WERI-Rb-1 (cell line): Measurements from ENCODE around the gene PLXNB2.
A peak's percentile ranks its signal among the peaks of the same experiment; 100 is the strongest.

Experiments
- DNase-seq: peaks from one replicate; pipeline ENCODE4 v3.0.0-alpha.2; 2020
- H3K27ac ChIP-seq: fragments of 250-450 bp; sonication (Bioruptor Pico); 2 replicates; pipeline ENCODE4 v1.5.1; 2020; ENCODE audit warnings: mild to moderate bottlenecking, moderate library complexity
- H3K27me3 ChIP-seq: fragments of 250-450 bp; sonication (Bioruptor Pico); 2 replicates; pipeline ENCODE4 v1.5.1; 2021; ENCODE audit warnings: mild to moderate bottlenecking, low read depth, moderate library complexity; ENCODE audit not compliant: insufficient read depth, severe bottlenecking
- H3K36me3 ChIP-seq: fragments of 250-450 bp; sonication (Bioruptor Pico); 2 replicates; pipeline ENCODE4 v1.5.1; 2020; ENCODE audit warnings: mild to moderate bottlenecking, moderate library complexity
- H3K4me3 ChIP-seq: 2 replicates; pipeline ENCODE4 v1.5.1; 2011; ENCODE audit warnings: low read depth, mild to moderate bottlenecking, control low read depth, low read length
- H3K9me3 ChIP-seq: fragments of 250-450 bp; sonication (Bioruptor Pico); 2 replicates; pipeline ENCODE4 v1.5.1; 2021; ENCODE audit warnings: mild to moderate bottlenecking, moderate library complexity; ENCODE audit not compliant: severe bottlenecking
- TF ChIP-seq, protein P1 (sequence below): IDR thresholded peaks from 2 replicates; pipeline ENCODE4 v1.5.1; 2011; ENCODE audit warnings: low read depth, mild to moderate bottlenecking, control low read depth, inconsistent platforms, low read length

Gene PLXNB2

DNA sequence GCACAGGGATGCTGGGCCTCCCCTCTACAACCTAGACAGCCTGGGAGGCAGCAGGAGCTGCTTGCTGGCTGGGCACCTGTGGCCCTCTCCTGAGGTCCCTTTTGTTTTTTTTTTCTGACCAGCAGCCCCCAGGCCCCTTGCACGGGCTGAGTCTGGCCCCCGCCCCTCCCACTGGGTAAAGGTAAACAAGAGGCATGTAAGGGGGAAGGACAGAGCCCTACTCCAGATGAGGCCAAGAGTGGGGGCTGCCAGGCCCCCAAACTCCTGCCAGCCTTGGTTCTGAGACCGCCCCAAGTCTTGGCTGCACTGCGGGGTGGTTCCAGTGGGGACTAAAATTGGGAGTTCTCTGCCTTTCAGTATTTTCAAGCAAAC, 9.2 kb downstream of the PLXNB2 start:
- Histone ChIP-seq H3K27ac (no peak overlapping the region), H3K4me3 (no peak overlapping the region), H3K27me3 (no peaks in the 10 kb centered on the region), H3K9me3 (no peaks in the 10 kb centered on the region), H3K36me3 (peaks cover 53% of the 10 kb centered on the region)
- no peak for DNase-seq
- TF ChIP-seq, protein P1, sequence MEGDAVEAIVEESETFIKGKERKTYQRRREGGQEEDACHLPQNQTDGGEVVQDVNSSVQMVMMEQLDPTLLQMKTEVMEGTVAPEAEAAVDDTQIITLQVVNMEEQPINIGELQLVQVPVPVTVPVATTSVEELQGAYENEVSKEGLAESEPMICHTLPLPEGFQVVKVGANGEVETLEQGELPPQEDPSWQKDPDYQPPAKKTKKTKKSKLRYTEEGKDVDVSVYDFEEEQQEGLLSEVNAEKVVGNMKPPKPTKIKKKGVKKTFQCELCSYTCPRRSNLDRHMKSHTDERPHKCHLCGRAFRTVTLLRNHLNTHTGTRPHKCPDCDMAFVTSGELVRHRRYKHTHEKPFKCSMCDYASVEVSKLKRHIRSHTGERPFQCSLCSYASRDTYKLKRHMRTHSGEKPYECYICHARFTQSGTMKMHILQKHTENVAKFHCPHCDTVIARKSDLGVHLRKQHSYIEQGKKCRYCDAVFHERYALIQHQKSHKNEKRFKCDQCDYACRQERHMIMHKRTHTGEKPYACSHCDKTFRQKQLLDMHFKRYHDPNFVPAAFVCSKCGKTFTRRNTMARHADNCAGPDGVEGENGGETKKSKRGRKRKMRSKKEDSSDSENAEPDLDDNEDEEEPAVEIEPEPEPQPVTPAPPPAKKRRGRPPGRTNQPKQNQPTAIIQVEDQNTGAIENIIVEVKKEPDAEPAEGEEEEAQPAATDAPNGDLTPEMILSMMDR, result no peak

DNA sequence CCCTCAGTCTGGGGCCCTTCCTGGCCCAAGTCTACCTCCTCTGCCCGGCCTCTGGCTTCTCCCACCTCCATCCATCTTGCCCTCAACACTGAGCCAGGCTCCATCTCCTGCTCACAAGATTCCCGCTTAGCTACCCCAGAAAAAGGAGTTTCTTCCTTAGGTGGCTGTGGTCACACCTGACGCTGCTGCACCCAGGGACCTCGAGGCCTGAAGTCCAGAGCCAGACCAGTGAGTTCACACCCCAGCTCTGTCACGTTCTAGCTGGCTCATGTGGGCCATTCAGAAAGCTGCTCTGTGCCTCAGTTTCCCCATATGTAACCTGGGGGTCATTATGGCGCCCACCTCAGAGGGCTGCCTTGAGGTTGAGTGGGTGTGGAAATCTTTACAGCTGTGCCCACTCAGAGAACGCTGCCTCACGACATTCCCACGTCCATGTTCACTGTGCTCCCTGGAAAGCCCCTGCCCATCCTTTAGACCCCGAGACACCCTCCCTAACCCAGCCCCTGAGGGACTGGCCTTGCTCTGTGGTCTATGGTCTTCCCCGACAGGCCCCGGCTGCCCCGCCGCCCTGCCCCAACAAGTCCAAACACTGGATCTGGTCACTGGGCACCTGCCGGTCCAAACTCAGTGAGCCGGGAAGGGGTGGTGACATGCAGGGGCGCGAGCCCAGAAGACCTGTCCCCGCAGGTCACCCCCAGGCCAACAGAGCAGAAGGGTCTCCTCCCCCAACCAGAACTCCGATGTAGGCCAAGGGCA, 9.8 kb downstream of the PLXNB2 start:
- DNase-seq, result no peak
- Histone ChIP-seq H3K4me3 (no peak overlapping the region), H3K36me3 (peaks cover 47% of the 10 kb centered on the region), H3K9me3 (no peaks in the 10 kb centered on the region), H3K27ac (no peak overlapping the region; the same call in 1 of the 2 replicates), H3K27me3 (no peaks in the 10 kb centered on the region)
- TF ChIP-seq, protein P1, result no peak

DNA sequence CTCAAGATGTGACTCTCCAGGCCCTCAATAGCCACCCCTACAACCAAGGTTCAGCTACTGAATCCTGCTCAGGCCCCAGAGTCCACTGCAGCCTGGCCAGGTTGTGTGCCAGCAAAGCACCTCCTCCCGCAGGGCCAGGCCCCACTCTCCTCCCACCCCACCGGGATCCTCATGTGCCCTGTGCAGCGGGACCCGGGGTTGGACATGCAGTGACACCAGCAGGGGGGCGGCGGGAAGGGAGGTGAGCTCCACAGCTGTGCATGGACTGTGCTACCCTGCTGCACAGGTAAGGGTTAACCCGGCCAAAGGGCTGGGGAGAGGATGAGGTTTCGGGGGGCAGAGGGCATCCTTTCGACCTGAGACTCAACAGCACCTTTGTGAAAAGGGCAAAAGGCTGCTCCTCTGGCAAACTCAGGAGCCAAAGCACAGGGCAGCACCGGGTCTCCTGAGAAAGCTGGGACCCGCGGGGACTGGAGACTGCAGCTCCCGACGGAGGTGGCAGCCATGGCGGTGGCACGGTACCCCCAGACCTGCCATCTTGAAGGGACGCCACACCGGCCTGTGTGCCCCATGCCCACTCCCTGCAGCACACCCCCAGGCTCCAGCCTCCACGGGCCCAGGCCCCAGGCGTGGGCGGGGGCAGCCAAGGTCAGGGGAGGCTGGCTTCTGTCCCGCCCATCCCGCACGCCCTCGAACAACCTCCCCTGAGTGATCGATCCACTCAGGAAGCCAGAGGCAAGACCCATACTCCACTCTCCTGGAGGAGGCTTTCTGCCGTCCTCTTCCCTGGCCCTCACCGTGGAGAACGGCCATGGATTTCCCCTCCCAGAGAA, 10.6 kb downstream of the PLXNB2 start:
- TF ChIP-seq, protein P1, result no peak
- Histone ChIP-seq H3K4me3 (no peak overlapping the region), H3K27ac (peak overlapping the region; percentile 24), H3K36me3 (peaks cover 42% of the 10 kb centered on the region), H3K27me3 (no peaks in the 10 kb centered on the region), H3K9me3 (no peaks in the 10 kb centered on the region)
- DNase-seq, result peak; percentile 69

DNA sequence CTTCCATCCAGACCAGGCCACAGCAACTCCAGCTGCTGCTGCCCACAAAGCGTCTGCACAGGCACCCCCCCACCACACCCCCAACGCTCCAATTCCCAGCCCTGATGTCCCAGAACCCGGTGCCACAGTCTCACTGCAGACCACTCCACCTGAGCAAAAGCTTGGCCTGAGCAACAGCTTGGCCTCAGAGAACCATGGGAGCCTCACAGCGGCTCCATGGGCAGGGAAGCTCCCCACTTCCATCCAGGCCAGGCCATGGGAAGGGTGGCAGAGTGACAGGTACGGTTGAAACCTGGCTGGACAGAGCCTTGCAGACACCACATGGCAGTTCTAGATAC, 13.2 kb downstream of the PLXNB2 start:
- no peaks in the 10 kb centered on the region for H3K9me3 ChIP-seq
- TF ChIP-seq, protein P1, result no peak
- H3K27ac ChIP-seq, result no peak overlapping the region
- no peak overlapping the region for H3K4me3 ChIP-seq
- peaks cover 46% of the 10 kb centered on the region for H3K36me3 ChIP-seq
- no peak for DNase-seq
- no peaks in the 10 kb centered on the region for H3K27me3 ChIP-seq

DNA sequence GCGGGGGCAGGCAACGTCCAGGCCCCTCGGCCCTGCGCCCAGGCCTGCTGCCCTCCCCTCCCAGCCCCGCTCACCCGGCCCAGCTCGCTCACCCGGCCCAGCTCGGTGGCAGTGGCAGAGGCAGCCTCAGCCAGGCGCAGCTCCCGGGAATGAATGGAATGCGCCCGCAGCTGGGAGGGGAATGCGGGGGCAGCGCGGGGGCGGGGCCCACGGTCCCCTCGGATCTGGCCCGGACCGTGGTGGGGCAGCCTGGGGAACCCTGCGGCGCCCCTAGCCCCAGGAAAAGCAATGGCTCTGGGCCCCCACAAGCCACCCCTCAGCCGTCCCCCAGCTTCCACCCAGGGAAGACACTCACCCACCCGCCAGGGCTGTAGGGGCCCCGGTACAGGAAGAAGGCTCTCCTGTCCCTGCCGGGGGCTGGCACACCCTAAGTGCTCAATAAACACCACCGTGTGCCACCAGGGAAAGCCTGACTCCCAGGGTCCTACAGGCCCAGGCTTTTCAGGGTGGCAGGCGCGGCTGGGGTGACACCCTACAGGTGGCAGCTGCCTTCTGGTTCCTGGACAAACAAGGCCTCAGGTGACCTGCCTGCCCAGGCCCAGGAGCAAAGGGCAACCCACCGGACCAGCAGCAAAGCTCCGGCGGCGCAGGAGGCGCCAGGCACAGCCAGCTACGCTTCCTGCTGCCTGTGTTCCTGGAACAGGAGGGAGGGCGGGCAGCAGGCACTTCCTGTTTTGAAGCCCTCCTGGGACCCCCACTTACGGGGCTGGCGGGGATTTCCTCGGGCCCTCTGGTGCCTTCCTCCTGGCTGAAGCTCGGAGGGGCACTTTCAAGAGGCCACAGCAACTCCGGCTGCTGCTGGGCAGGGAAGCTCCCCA, 13.8 kb downstream of the PLXNB2 start:
- H3K36me3 ChIP-seq, result peaks cover 50% of the 10 kb centered on the region
- no peaks in the 10 kb centered on the region for H3K9me3 ChIP-seq
- no peak for DNase-seq
- H3K4me3 ChIP-seq, result no peak overlapping the region
- H3K27me3 ChIP-seq, result no peaks in the 10 kb centered on the region
- no peak overlapping the region for H3K27ac ChIP-seq
- TF ChIP-seq, protein P1, result no peak
